Measurements from ENCODE around the gene WDFY4.

WDFY4 gene

GRCh38 chr10:49024484-49024883 is 339.8 kb downstream of the WDFY4 start:
- no peak for DNase-seq
- H3K4me1 Mint-ChIP-seq, result peaks cover 14% of the 10 kb centered on the region
- peaks cover 15% of the 10 kb centered on the region for H3K27me3 Mint-ChIP-seq (ENCODE audit: low read depth, poor library complexity)
- no peak overlapping the region for H3K27ac Mint-ChIP-seq
- no peaks in the 10 kb centered on the region for H3K9me3 Mint-ChIP-seq
- H3K4me3 Mint-ChIP-seq, result no peak overlapping the region
- no peak for TF ChIP-seq CTCF (IDR thresholded peaks at IDR 0.05)
- H3K36me3 Mint-ChIP-seq (ENCODE audit: low read depth), result no peaks in the 10 kb centered on the region

GRCh38 chr10:49025347-49025983 is 340.8 kb downstream of the WDFY4 start:
- DNase-seq, result no peak

GRCh38 chr10:49028639-49029038 is 344.0 kb downstream of the WDFY4 start:
- Mint-ChIP-seq H3K9me3 (no peaks in the 10 kb centered on the region), H3K4me1 (peaks cover 13% of the 10 kb centered on the region), H3K36me3 (ENCODE audit: low read depth) (no peaks in the 10 kb centered on the region), H3K27ac (no peak overlapping the region), H3K4me3 (no peak overlapping the region), H3K27me3 (ENCODE audit: low read depth, poor library complexity) (peaks cover 15% of the 10 kb centered on the region)
- TF ChIP-seq CTCF (IDR thresholded peaks at IDR 0.05), result no peak
- no peak for DNase-seq

More at GRCh38 chr10:49025347-49025983, 340.8 kb downstream of the WDFY4 start:
- Mint-ChIP-seq H3K36me3 (ENCODE audit: low read depth) (no peaks in the 10 kb centered on the region), H3K9me3 (no peaks in the 10 kb centered on the region), H3K27me3 (ENCODE audit: low read depth, poor library complexity) (peaks cover 15% of the 10 kb centered on the region), H3K4me1 (peaks cover 14% of the 10 kb centered on the region), H3K4me3 (no peak overlapping the region), H3K27ac (no peak overlapping the region)
- no peak for TF ChIP-seq CTCF (IDR thresholded peaks at IDR 0.05)

- Mint-ChIP-seq H3K27me3 (ENCODE audit: low read depth, poor library complexity) (peaks cover 10% of the 10 kb centered on the region), H3K9me3 (no peaks in the 10 kb centered on the region), H3K27ac (no peak overlapping the region), H3K4me1 (peaks cover 6% of the 10 kb centered on the region), H3K36me3 (ENCODE audit: low read depth) (no peaks in the 10 kb centered on the region), H3K4me3 (no peak overlapping the region)
- TF ChIP-seq CTCF (IDR thresholded peaks at IDR 0.05), result no peak
- DNase-seq, result no peak
These were observed 345.0 kb downstream of the WDFY4 start for GRCh38 chr10:49029666-49030065.
